GM18508 (cell line): ENCODE measurements around the gene ALG1L2.
"Not testable (repeated sequence)": the region's sequence is repeated elsewhere in the genome, so short reads cannot be mapped to it uniquely, and the experiment has no call there.

Experiments
- ATAC-seq: cut with Tn5 transposase; IDR thresholded peaks from one replicate; pipeline ENCODE4 v1.9.1; 2021; ENCODE audit warnings: moderate number of reproducible peaks; ENCODE audit not compliant: insufficient read depth, unreplicated experiment

ALG1L2 gene

DNA sequence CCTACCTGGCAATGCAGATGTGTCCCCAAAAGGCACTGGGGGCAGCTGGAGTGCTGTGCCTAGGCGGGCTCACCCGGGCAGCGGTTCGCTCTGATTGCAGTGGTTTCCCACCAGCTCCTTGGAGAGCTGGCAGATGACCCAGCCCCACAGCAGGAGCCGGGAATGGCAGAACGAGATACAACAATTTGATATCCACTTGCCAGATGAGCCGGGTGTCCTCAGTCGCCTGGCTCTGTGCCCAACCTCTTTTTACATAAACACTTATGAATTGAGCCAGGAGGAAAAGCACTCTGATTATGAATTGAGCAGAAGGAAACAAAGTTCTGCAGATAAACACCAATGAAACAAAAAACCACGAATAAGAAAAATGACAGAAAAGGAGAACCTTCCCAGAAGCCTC is 38.2 kb downstream of the ALG1L2 start:
- ATAC-seq = not testable (repeated sequence)

DNA sequence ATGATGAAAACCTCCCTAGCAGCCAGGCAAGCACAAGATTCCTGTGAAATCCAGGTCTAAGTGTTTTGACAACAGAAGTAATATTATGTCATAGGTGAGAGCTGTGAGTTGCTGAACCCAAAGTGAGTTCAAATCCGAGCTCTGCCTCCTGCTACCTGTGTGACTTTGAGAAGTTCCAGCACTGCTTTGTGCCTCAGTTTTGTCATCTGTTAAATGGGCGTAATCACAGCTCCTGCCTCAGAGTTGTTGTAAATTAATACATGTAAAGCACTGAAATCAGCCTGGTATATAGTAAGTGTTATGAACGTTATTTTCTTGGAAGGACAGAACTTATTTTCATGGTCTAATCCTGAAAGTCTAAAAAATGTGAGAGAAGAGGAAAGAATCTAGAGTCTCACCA is 38.7 kb downstream of the ALG1L2 start:
- not testable (repeated sequence) for ATAC-seq

DNA sequence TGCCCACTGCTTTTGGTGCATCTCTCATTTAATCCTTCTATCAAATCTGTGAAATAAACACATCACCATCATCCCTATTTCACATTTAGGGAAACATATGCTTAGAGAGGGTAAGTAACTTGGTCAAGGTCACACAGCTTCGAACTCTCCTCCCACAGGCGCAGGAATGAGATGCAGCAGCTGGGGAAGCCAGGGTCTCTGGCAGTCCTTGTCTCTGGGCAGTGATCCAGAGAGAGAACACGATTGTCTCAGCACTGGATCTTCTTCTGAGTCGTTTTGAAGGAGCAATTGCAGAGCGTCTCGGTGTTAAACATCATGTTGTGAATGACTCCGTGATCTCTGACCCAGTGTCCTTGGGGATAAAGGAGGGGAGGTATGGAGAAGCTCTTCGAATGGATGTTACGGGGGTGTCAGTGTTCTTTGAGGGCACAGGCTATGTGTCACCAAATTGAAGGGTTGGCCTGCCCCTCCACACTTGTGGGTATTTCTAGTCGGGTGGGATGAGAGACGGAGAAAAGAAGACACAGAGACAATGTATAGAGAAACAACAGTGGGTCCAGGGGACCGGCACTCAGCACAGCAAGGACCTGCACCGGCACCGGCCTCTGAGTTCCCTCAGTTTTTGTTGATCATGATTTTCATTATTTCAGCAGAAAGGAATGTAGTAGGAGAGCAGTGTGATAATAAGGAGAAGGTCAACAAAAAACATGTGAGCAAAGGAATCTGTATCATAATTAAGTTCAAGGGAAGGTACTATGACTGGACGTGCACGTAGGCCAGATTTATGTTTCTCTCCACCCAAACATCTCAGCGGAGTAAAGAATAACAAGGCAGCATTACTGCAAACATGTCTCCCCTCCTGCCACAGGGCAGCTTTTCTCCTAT is 41.5 kb downstream of the ALG1L2 start:
- not testable (repeated sequence) for ATAC-seq

DNA sequence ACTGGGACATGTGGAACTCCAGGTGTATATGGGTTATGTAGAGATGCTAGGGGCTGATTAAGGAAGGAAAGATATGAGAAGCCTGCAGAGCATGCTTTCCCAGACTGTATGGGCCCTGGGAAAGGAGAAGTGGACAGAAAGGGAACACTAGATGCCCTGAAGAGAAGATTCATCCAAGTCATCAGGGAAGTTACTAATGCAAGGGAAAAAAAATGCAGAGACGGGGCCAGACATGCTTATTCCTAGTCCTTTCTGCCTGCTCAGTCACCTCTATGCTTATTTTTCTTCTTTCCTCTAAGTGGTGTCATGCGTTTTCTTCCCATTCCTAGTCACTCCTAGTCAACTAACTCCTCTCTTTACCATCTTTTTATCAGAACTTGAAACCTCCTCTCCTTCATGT is 43.8 kb downstream of the ALG1L2 start:
- not testable (repeated sequence) for ATAC-seq

DNA sequence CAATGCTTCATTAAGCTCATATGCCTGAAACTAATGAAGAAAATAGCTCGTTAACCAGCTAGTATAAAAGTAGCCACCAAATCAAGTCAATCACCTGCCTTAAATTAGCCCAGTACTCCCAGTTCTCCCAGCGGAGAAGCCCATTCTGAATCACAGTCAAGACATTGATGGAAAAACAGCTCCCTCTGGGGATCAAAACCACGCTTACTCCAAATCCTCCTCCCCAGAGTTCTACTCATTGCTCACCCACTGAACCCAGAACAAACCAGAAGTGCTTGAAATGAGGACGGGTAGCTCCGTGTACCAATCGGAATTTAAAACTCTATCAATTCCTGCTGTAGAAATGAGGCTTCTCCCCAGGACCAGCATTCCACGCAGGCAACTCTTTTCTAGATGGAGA is 54.7 kb downstream of the ALG1L2 start:
- not testable (repeated sequence) for ATAC-seq

DNA sequence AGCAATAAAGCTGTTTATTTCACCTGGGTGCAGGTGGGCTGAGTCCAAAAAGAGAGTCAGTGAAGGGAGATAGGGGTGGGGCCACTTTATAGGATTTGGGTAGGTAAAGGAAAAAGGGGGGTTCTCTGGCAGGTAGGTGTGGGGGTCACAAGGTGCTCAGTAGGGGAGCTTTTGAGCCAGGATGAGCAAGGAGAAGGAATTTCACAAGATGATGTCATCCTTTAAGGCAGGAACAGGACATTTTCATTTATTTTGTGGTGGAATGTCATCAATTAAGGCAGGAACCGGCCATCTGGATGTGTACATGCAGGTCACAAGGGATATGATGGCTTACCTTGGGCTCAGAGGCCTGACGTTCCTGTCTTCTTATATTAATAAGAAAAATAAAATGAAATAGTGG is 56.1 kb downstream of the ALG1L2 start:
- not testable (repeated sequence) for ATAC-seq

DNA sequence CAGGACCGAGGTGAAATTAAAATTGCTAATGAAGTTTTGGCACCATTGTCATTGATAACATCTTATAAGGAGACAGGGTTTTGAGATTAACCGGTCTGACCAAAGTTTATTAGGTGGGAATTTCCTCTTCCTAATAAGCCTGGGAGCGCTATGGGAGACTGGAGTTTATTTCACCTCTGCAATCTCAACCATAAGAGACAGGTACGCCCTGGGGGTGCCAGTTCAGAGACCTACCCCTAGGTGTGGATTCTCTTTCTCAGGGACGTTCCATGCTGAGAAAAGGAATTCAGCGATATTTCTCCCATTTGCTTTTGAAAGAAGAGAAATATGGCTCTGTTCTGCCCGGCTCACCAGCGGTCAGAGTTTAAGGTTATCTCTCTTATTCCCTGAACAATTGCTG is 57.4 kb downstream of the ALG1L2 start:
- not testable (repeated sequence) for ATAC-seq

DNA sequence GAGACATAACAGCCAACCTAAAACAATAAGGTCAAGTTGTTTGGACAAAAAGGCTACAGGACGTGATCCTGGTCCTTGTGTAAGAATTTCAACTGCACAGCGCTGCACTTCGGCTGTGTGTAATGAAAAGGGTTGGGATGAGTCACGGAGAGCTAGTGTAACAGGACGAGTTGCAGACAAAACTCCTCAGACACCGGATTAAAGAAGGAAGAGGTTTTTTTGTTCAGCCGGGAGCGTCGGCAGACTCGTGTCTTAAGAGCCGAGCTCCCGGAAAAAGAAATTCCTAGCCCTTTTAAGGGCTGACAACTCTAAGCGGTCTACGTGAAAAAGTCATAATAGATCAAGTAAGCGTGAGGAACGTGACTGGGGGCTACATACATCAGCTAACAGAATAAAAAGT is 59.1 kb downstream of the ALG1L2 start:
- ATAC-seq = not testable (repeated sequence)

DNA sequence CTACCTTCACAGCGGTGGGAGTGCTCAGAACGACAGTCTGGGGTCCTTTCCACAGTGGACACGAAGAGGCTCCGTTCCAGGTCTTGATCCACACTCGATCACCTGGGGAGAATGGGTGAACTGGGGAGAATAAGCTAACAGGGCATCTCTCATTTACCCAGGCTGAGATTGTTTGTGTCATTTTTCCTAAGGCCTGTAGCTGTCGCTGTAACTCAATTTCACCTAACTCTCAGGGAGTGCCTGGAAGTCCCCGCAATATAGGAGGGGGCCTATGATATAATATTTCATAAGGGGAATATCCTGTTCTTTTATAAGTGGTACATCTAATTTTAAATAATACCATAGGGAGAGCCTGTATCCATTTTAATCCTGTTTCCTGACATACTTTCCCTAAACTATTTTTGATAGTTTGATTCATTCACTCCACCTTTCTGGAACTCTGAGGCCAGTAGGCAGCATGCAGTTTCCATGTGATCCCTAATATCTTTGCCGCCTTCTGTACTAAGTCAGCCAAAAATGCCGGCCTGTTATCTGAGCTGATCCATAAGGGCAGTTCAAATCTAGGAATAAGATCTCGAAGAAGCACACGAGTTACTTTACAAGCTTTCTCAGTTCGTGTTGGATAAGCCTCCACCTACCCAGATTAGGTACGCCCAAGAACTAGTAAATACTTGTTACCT is 62.2 kb downstream of the ALG1L2 start:
- not testable (repeated sequence) for ATAC-seq

DNA sequence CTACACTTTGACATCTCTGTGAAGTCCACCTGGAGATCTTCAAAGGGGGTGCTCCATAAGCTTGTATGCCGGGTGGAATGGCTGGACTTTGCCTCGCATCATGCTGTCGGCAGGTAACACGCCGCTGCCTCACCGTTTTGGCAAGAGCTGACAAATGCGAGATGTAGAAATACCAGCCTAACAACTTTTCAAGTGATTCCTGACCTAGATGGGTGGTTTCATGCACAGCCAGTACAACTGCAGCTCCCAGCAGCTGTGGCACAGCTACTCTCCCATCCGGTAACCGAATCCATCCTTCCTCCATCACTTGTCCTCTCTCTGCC is 62.7 kb downstream of the ALG1L2 start:
- not testable (repeated sequence) for ATAC-seq

DNA sequence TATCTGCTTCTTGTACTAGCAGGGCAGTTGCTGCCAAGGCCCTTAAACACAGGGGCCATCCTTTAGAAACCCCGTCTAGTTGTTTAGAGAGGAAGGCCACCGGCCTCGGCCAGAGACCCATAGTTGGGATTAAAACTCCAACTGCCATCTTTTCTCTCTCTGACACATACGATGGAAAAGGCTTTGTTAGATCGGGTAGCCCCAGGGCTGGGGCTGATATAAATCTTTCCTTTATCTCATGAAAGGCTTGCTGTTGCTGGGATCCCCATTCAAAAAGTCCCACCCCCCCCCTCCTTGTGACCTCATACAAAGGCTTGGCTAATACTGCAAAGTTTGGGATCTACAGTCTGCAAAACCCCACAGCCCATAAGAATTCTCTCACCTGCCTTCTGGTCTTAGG is 63.8 kb downstream of the ALG1L2 start:
- not testable (repeated sequence) for ATAC-seq

DNA sequence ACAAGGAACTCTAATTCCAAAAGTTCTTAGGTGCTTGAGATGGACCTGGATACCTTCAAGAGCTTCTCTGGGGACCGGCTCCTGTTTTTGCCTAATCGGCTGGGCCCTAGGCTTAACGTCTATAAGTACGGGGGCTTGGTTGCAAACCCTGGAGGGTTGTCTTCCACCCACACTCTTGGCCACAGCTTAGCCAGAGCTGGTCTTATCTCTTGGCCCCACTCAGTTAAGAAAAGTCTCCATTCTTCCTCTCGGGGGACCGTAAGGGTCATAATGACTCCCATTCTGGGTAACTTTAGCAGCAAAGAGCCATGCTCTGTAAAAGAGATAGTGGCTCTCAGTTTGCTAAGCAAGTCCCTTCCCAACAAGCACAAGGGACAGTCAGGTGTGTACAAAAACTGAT is 64.8 kb downstream of the ALG1L2 start:
- ATAC-seq = not testable (repeated sequence)
